ENCODE data around the gene WSB1. TPM values are rescaled to one million over a fixed set of nuclear protein-coding genes. Genes with fewer than 3 reads are reported as not detected.

The WSB1 gene
- total and polyA plus RNA-seq, 9 of the 15 experiments (the other 6 are each of a cell fraction or from before 2014, with no cell fraction given), result 22.8 to 229 (median 81.1) TPM

DNA sequence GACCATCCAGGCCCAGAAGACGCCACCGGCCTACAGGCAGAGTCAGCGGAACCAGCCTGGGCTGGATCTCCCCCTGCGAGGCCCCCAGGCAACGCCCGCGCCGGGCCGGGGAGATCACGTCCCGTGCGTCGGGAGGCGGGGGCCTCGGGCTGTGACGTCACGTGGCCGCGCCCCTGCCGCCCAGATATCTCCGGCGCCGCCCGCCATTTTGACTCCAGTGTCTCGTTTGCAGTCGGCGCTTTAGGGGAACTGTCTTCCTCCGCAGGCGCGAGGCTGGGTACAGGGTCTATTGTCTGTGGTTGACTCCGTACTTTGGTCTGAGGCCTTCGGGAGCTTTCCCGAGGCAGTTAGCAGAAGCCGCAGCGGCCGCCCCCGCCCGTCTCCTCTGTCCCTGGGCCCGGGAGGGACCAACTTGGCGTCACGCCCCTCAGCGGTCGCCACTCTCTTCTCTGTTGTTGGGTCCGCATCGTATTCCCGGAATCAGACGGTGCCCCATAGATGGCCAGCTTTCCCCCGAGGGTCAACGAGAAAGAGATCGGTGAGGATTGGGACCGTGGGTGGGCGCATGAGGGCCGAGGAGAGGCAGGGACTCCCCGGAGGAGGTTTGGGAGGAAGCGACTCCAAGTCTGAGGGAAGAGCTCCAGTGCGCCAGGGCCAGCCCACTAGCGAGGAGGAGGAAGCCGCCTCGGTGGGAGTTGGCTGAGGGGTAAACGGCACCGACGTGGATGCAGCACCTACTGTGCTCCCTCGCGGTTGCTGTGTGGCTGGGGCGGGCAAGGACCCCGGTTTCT lies at the start of gene WSB1 (continued):
- TF ChIP-seq, protein P1, sequence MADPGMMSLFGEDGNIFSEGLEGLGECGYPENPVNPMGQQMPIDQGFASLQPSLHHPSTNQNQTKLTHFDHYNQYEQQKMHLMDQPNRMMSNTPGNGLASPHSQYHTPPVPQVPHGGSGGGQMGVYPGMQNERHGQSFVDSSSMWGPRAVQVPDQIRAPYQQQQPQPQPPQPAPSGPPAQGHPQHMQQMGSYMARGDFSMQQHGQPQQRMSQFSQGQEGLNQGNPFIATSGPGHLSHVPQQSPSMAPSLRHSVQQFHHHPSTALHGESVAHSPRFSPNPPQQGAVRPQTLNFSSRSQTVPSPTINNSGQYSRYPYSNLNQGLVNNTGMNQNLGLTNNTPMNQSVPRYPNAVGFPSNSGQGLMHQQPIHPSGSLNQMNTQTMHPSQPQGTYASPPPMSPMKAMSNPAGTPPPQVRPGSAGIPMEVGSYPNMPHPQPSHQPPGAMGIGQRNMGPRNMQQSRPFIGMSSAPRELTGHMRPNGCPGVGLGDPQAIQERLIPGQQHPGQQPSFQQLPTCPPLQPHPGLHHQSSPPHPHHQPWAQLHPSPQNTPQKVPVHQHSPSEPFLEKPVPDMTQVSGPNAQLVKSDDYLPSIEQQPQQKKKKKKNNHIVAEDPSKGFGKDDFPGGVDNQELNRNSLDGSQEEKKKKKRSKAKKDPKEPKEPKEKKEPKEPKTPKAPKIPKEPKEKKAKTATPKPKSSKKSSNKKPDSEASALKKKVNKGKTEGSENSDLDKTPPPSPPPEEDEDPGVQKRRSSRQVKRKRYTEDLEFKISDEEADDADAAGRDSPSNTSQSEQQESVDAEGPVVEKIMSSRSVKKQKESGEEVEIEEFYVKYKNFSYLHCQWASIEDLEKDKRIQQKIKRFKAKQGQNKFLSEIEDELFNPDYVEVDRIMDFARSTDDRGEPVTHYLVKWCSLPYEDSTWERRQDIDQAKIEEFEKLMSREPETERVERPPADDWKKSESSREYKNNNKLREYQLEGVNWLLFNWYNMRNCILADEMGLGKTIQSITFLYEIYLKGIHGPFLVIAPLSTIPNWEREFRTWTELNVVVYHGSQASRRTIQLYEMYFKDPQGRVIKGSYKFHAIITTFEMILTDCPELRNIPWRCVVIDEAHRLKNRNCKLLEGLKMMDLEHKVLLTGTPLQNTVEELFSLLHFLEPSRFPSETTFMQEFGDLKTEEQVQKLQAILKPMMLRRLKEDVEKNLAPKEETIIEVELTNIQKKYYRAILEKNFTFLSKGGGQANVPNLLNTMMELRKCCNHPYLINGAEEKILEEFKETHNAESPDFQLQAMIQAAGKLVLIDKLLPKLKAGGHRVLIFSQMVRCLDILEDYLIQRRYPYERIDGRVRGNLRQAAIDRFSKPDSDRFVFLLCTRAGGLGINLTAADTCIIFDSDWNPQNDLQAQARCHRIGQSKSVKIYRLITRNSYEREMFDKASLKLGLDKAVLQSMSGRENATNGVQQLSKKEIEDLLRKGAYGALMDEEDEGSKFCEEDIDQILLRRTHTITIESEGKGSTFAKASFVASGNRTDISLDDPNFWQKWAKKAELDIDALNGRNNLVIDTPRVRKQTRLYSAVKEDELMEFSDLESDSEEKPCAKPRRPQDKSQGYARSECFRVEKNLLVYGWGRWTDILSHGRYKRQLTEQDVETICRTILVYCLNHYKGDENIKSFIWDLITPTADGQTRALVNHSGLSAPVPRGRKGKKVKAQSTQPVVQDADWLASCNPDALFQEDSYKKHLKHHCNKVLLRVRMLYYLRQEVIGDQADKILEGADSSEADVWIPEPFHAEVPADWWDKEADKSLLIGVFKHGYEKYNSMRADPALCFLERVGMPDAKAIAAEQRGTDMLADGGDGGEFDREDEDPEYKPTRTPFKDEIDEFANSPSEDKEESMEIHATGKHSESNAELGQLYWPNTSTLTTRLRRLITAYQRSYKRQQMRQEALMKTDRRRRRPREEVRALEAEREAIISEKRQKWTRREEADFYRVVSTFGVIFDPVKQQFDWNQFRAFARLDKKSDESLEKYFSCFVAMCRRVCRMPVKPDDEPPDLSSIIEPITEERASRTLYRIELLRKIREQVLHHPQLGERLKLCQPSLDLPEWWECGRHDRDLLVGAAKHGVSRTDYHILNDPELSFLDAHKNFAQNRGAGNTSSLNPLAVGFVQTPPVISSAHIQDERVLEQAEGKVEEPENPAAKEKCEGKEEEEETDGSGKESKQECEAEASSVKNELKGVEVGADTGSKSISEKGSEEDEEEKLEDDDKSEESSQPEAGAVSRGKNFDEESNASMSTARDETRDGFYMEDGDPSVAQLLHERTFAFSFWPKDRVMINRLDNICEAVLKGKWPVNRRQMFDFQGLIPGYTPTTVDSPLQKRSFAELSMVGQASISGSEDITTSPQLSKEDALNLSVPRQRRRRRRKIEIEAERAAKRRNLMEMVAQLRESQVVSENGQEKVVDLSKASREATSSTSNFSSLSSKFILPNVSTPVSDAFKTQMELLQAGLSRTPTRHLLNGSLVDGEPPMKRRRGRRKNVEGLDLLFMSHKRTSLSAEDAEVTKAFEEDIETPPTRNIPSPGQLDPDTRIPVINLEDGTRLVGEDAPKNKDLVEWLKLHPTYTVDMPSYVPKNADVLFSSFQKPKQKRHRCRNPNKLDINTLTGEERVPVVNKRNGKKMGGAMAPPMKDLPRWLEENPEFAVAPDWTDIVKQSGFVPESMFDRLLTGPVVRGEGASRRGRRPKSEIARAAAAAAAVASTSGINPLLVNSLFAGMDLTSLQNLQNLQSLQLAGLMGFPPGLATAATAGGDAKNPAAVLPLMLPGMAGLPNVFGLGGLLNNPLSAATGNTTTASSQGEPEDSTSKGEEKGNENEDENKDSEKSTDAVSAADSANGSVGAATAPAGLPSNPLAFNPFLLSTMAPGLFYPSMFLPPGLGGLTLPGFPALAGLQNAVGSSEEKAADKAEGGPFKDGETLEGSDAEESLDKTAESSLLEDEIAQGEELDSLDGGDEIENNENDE (IDR thresholded peaks at IDR 0.05; ENCODE audit: low read depth, low read length), result no peak
- TF ChIP-seq GATA2 (CRISPR knock-in tag; IDR thresholded peaks at IDR 0.05) (no peak), CREB1 (IDR thresholded peaks at IDR 0.05) (peak; percentile 89), CREB1 (CRISPR knock-in tag; IDR thresholded peaks at IDR 0.05) (peak; percentile 94), COPS2 (conservative IDR thresholded peaks at IDR 0.05) (no peak), TSC22D4 (tag; IDR thresholded peaks at IDR 0.05) (no peak), ZNF644 (tag; IDR thresholded peaks at IDR 0.05; ENCODE audit: low read depth) (no peak), ZNF282 (CRISPR knock-in tag; IDR thresholded peaks at IDR 0.05) (no peak)
- TF ChIP-seq, protein P2, sequence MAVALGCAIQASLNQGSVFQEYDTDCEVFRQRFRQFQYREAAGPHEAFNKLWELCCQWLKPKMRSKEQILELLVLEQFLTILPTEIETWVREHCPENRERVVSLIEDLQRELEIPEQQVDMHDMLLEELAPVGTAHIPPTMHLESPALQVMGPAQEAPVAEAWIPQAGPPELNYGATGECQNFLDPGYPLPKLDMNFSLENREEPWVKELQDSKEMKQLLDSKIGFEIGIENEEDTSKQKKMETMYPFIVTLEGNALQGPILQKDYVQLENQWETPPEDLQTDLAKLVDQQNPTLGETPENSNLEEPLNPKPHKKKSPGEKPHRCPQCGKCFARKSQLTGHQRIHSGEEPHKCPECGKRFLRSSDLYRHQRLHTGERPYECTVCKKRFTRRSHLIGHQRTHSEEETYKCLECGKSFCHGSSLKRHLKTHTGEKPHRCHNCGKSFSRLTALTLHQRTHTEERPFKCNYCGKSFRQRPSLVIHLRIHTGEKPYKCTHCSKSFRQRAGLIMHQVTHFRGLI (CRISPR knock-in tag; IDR thresholded peaks at IDR 0.05), result no peak
- TF ChIP-seq, protein P3, sequence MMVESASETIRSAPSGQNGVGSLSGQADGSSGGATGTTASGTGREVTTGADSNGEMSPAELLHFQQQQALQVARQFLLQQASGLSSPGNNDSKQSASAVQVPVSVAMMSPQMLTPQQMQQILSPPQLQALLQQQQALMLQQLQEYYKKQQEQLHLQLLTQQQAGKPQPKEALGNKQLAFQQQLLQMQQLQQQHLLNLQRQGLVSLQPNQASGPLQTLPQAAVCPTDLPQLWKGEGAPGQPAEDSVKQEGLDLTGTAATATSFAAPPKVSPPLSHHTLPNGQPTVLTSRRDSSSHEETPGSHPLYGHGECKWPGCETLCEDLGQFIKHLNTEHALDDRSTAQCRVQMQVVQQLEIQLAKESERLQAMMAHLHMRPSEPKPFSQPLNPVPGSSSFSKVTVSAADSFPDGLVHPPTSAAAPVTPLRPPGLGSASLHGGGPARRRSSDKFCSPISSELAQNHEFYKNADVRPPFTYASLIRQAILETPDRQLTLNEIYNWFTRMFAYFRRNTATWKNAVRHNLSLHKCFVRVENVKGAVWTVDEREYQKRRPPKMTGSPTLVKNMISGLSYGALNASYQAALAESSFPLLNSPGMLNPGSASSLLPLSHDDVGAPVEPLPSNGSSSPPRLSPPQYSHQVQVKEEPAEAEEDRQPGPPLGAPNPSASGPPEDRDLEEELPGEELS (CRISPR knock-in tag; IDR thresholded peaks at IDR 0.05; ENCODE audit: borderline replicate concordance), result no peak
